NCI-H2227 (cell line): ENCODE data around the gene INO80B.
A peak's percentile ranks its signal among the peaks of the same experiment; 100 is the strongest.
"Not testable (repeated sequence)": the region's sequence is repeated elsewhere in the genome, so short reads cannot be mapped to it uniquely, and the experiment has no call there.

ENCODE experiments used
- DNase-seq: peaks from one replicate; lab custom pipeline; 2025; ENCODE audit not compliant: unreplicated experiment; lab: John Stamatoyannopoulos, UW

INO80B gene

GRCh38 chr2:74474899-74475298 is 20.0 kb downstream of the INO80B start:
- no peak for DNase-seq

- no peak for DNase-seq
These were observed 26.5 kb downstream of the INO80B start for GRCh38 chr2:74481431-74481830.

GRCh38 chr2:74481961-74482800 is 27.3 kb downstream of the INO80B start:
- DNase-seq: peak; percentile 85

- peak; percentile 95 for DNase-seq
These were observed 28.2 kb downstream of the INO80B start, which contains the start of the genes CCDC142 and TTC31 for GRCh38 chr2:74482801-74483674. Gene CCDC142, minus strand, starts transcription at chr2:74482998. Its CDS starts 161 bp downstream, at chr2:74482837. Gene TTC31, plus strand, starts transcription at chr2:74483081. Its CDS starts 15 bp downstream, at chr2:74483096.

- not testable (repeated sequence) for DNase-seq
These were observed 28.8 kb downstream of the INO80B start for GRCh38 chr2:74483675-74484164.

- DNase-seq: no peak
These were observed 31.3 kb downstream of the INO80B start for GRCh38 chr2:74486141-74486540.

GRCh38 chr2:74488643-74489481 is 34.0 kb downstream of the INO80B start:
- DNase-seq: no peak

- DNase-seq: no peak
These were observed 35.0 kb downstream of the INO80B start for GRCh38 chr2:74489906-74490305.

- no peak for DNase-seq
These were observed 37.0 kb downstream of the INO80B start for GRCh38 chr2:74491648-74492544.

GRCh38 chr2:74493546-74493945 is 38.7 kb downstream of the INO80B start:
- DNase-seq: no peak

- no peak for DNase-seq
These were observed 40.6 kb downstream of the INO80B start for GRCh38 chr2:74495440-74495839.

- DNase-seq: no peak
These were observed 42.3 kb downstream of the INO80B start for GRCh38 chr2:74496997-74497776.

- DNase-seq: peak; percentile 41
These were observed 43.1 kb downstream of the INO80B start for GRCh38 chr2:74497777-74498499.

- peak; percentile 37 for DNase-seq
These were observed 43.8 kb downstream of the INO80B start for GRCh38 chr2:74498500-74499266.

GRCh38 chr2:74499267-74499939 is 44.5 kb downstream of the INO80B start, which contains the start of gene LBX2:
Gene LBX2, minus strand, starts transcription at chr2:74499603. Its CDS starts 66 bp downstream, at chr2:74499537.
- DNase-seq: no peak

- no peak for DNase-seq
These were observed 45.2 kb downstream of the INO80B start for GRCh38 chr2:74499940-74500577.
